Urinary bladder (tissue), 4 donors: ENCODE measurements around the gene FFAR2. TPM values are rescaled to one million over a fixed set of nuclear protein-coding genes. Genes with fewer than 3 reads are reported as not detected.
A peak's percentile ranks its signal among the peaks of the same experiment; 100 is the strongest.

Experiments used
- DNase-seq: peaks from one replicate; pipeline ENCODE4 v3.0.0-alpha.2; 2015; ENCODE audit errors: extremely low spot score
- H3K27ac ChIP-seq: one replicate; pipeline ENCODE4 v1.5.1; 2013; ENCODE audit warnings: low read depth, mild to moderate bottlenecking, moderate library complexity
- H3K36me3 ChIP-seq: one replicate; pipeline ENCODE4 v1.6.1; 2013; ENCODE audit warnings: mild to moderate bottlenecking, moderate library complexity; ENCODE audit not compliant: insufficient read depth
- H3K4me1 ChIP-seq: one replicate; pipeline ENCODE4 v1.6.1; 2013; ENCODE audit warnings: mild to moderate bottlenecking, moderate library complexity; ENCODE audit not compliant: insufficient read depth
- H3K4me3 ChIP-seq: one replicate; pipeline ENCODE4 v1.5.1; 2013; ENCODE audit warnings: low read depth, low read length
- WGBS: extraction: QIAGEN DNeasy Blood & Tissue Kit; methylation state at CpG from one replicate; pipeline ENCODE4 v1.1.7; 2013; 5-methylcytosine and 5-hydroxymethylcytosine counted together
- polyA plus RNA-seq: library from polyadenylated mRNA; stranded (reverse); fragments of 200-250 nt; gene quantifications from one replicate; pipeline ENCODE4 v1.2.3, GENCODE V29; 2013
- total RNA-seq: library from RNA; depleted of rRNA; stranded (reverse); fragments of >200 nt; gene quantifications from one replicate; pipeline ENCODE4 v1.2.3, GENCODE V29; 2014
- donor health status: healthy with polysubstance abuse.
- donor health status: healthy.

The FFAR2 gene
- total and polyA plus RNA-seq, 2 donors: 0.05 to 0.69 TPM

- H3K4me1 ChIP-seq: no peaks in the 10 kb centered on the region
- no peaks in the 10 kb centered on the region for H3K36me3 ChIP-seq
- H3K27ac ChIP-seq: no peak overlapping the region
- WGBS: 85% methylated on average over 9 of the region's 9 CpGs
- no peak for DNase-seq
- no peak overlapping the region for H3K4me3 ChIP-seq
These were observed 15.1 kb upstream of the FFAR2 start for GRCh38 chr19:35432911-35433310.

- no peak for DNase-seq
- no peak overlapping the region for H3K27ac ChIP-seq
- H3K4me3 ChIP-seq: no peak overlapping the region
- 84% methylated on average over 7 of the region's 7 CpGs for WGBS
- H3K4me1 ChIP-seq: no peaks in the 10 kb centered on the region
- H3K36me3 ChIP-seq: no peaks in the 10 kb centered on the region
These were observed 14.6 kb upstream of the FFAR2 start for GRCh38 chr19:35433448-35433847.

GRCh38 chr19:35435896-35436295, 12.2 kb upstream of the FFAR2 start:
- Histone ChIP-seq H3K27ac (peak overlapping the region; percentile 26), H3K36me3 (no peaks in the 10 kb centered on the region), H3K4me3 (no peak overlapping the region), H3K4me1 (no peaks in the 10 kb centered on the region)
- 52% methylated on average over 3 of the region's 3 CpGs for WGBS
- no peak for DNase-seq

- no peaks in the 10 kb centered on the region for H3K4me1 ChIP-seq
- H3K27ac ChIP-seq: peak overlapping the region; percentile 73
- no peaks in the 10 kb centered on the region for H3K36me3 ChIP-seq
- WGBS: 5% methylated on average over 17 of the region's 17 CpGs
- no peak overlapping the region for H3K4me3 ChIP-seq
- DNase-seq: no peak
These were observed 11.3 kb upstream of the FFAR2 start for GRCh38 chr19:35436477-35437405.

- H3K4me1 ChIP-seq: no peaks in the 10 kb centered on the region
- no peak for DNase-seq
These were observed 10.6 kb upstream of the FFAR2 start for GRCh38 chr19:35437406-35437951.

GRCh38 chr19:35438096-35438495, 10.0 kb upstream of the FFAR2 start:
- Histone ChIP-seq H3K4me1 (no peaks in the 10 kb centered on the region), H3K36me3 (no peaks in the 10 kb centered on the region), H3K4me3 (no peak overlapping the region), H3K27ac (no peak overlapping the region)
- DNase-seq: no peak
- 69% methylated on average over 5 of the region's 5 CpGs for WGBS

More at GRCh38 chr19:35437406-35437951, 10.6 kb upstream of the FFAR2 start:
- H3K27ac ChIP-seq: peak overlapping the region; percentile 72
- no peak overlapping the region for H3K4me3 ChIP-seq
- no peaks in the 10 kb centered on the region for H3K36me3 ChIP-seq
- 87% methylated on average over 15 of the region's 15 CpGs for WGBS

GRCh38 chr19:35438527-35438926, 9.5 kb upstream of the FFAR2 start:
- H3K4me1 ChIP-seq: no peaks in the 10 kb centered on the region
- no peaks in the 10 kb centered on the region for H3K36me3 ChIP-seq
- no peak for DNase-seq
- 38% methylated on average over 5 of the region's 5 CpGs for WGBS
- no peak overlapping the region for H3K27ac ChIP-seq
- H3K4me3 ChIP-seq: no peak overlapping the region

- Histone ChIP-seq H3K4me1 (no peaks in the 10 kb centered on the region), H3K4me3 (no peak overlapping the region), H3K36me3 (no peaks in the 10 kb centered on the region), H3K27ac (no peak overlapping the region)
- no peak for DNase-seq
- WGBS: 96% methylated on average over 6 of the region's 6 CpGs
These were observed 8.1 kb upstream of the FFAR2 start for GRCh38 chr19:35439921-35440320.

GRCh38 chr19:35442091-35442490, 6.0 kb upstream of the FFAR2 start:
- H3K4me1 ChIP-seq: no peaks in the 10 kb centered on the region
- no peak for DNase-seq
- H3K27ac ChIP-seq: no peak overlapping the region
- no peak overlapping the region for H3K4me3 ChIP-seq
- H3K36me3 ChIP-seq: no peaks in the 10 kb centered on the region
- 57% methylated on average over 7 of the region's 7 CpGs for WGBS

- WGBS: 87% methylated on average over 1 of the region's 1 CpG
These were observed 3.3 kb upstream of the FFAR2 start for GRCh38 chr19:35444735-35445134.

GRCh38 chr19:35445826-35446593, 2.0 kb upstream of the FFAR2 start:
- Histone ChIP-seq H3K27ac (no peak overlapping the region), H3K4me1 (no peaks in the 10 kb centered on the region), H3K36me3 (no peaks in the 10 kb centered on the region), H3K4me3 (no peak overlapping the region)
- DNase-seq: no peak
- WGBS: 76% methylated on average over 21 of the region's 21 CpGs

More at GRCh38 chr19:35444735-35445134, 3.3 kb upstream of the FFAR2 start:
- Histone ChIP-seq H3K36me3 (no peaks in the 10 kb centered on the region), H3K4me3 (no peak overlapping the region), H3K27ac (no peak overlapping the region), H3K4me1 (no peaks in the 10 kb centered on the region)
- no peak for DNase-seq

- Histone ChIP-seq H3K4me1 (no peaks in the 10 kb centered on the region), H3K36me3 (no peaks in the 10 kb centered on the region), H3K4me3 (no peak overlapping the region), H3K27ac (no peak overlapping the region)
- 77% methylated on average over 27 of the region's 27 CpGs for WGBS
- no peak for DNase-seq
These were observed 1.4 kb downstream of the FFAR2 start for GRCh38 chr19:35449359-35450043.

- Histone ChIP-seq H3K4me3 (no peak overlapping the region), H3K4me1 (no peaks in the 10 kb centered on the region), H3K27ac (no peak overlapping the region), H3K36me3 (no peaks in the 10 kb centered on the region)
- WGBS: 81% methylated on average over 7 of the region's 7 CpGs
- DNase-seq: no peak
These were observed 3.5 kb downstream of the FFAR2 start for GRCh38 chr19:35451338-35452096.
